GM10847 (cell line): ENCODE measurements around the gene RIC1.

Experiments used
- POLR2A ChIP-seq: IDR thresholded peaks from 2 replicates; pipeline ENCODE4 v1.6.1; 2011; ENCODE audit not compliant: insufficient read length; ENCODE audit errors: extremely low read depth

The RIC1 gene

GRCh38 chr9:5748438-5748837 lies 119.5 kb downstream of the RIC1 start:
- no peak for TF ChIP-seq POLR2A

- TF ChIP-seq POLR2A: no peak
Observed at GRCh38 chr9:5749306-5749705, 120.4 kb downstream of the RIC1 start.

- TF ChIP-seq POLR2A: no peak
Observed at GRCh38 chr9:5750569-5750968, 121.7 kb downstream of the RIC1 start.

DNA sequence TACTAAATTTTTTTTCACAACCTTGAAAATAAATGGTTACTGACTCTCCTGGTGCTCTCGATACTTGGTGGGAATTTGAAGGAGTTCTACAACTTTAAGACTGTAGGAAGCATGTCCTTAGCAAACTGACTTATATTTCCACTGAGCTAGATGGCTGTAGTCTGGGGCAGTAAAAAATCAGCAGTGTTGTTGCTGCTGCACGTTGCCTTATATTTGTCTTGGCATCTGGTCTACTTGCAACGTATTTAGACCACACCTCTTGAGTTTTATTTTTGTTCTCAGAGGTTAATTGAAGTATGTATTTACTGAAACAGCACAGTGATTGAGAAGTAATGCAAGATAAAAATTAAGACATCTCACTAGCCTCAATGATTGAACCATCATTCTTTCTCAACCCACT lies 127.7 kb downstream of the RIC1 start:
- TF ChIP-seq POLR2A: no peak

DNA sequence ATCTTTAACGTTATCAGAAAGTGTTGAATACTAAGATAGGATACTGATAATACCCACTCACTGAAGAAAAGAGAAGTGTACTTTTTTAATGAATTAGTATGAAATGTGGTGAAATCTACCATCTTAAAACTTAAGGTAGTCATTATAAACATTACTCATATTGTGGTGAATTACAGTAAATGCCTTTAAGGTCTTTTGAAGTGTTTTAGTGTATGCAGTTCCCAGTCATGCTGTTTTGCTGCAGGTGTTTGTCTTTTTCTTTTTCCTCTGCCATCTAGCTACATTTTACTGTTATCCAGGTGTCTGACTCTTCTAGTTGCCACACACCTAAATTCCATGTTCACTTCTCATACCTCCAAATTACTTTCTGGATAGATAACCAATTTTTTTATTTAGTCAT lies 131.4 kb downstream of the RIC1 start:
- TF ChIP-seq POLR2A: no peak

DNA sequence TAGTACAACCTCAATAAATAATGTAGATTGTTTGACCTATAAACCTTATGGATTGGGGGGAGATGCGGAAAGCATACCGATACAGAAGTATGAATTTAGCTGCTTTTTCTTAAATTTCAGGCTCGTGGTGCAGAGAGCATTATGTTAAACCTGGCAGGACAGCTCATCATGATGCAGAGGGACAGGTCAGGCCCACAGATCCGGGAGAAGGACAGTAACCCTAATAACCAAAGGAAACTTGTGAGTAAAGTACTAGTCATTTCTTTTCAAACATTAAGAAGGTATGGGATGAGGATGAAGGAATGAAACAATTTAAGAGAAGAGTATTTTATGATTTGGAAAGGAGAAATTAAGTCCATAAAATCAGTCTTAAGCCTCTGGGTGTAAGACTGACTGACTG lies 133.5 kb downstream of the RIC1 start:
- no peak for TF ChIP-seq POLR2A

GRCh38 chr9:5764130-5764868 lies 135.4 kb downstream of the RIC1 start:
- TF ChIP-seq POLR2A: no peak

DNA sequence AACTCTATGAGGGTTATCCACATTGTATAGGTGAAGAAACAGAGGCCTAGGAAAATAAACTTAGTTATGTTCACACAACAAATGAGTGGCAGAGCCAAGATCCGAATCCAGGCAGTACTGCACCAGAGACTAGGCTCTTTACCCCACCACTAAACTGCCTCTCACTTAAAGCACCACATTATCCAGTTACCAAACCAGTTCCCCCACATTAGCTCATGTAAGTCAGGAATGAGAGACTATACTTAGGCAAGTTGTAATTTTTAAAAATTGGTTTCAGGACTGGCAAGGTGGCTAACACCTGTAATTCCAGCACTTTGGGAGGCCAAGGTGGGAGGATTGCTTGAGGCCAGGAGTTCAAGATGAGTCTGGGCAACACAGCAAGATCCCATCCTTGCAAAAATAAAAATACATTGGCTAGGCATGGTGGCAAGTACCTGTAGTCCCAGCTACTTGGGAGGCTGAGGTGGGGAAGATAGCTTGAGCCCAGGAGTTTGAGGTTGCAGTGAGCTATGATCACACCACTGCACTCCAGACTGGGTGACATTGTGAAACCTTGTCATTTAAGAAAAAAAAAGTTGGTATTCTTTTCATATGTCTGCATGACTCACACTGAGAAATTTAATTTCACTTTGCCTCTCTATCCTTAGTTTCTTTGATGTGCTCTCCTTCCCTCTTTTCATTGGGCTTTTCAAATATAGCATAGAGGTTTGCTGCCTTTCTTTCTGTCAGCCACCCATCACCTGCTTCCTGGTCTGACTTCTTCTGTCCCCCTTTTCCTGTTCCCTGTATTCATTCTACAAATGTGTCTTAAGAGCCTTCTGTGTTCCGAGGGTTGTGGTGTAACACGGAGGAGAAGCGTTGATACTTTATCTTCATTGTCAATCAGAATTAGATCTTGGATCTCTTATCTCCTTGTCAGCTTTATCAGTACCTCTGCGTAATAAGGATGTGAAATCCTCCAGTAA lies 139.3 kb downstream of the RIC1 start:
- no peak for TF ChIP-seq POLR2A

- no peak for TF ChIP-seq POLR2A
Observed at GRCh38 chr9:5773324-5773999, 144.6 kb downstream of the RIC1 start.

GRCh38 chr9:5778805-5779204 lies 149.9 kb downstream of the RIC1 start:
- TF ChIP-seq POLR2A: no peak

- no peak for TF ChIP-seq POLR2A
Observed at GRCh38 chr9:5783982-5784381, 155.1 kb downstream of the RIC1 start.

DNA sequence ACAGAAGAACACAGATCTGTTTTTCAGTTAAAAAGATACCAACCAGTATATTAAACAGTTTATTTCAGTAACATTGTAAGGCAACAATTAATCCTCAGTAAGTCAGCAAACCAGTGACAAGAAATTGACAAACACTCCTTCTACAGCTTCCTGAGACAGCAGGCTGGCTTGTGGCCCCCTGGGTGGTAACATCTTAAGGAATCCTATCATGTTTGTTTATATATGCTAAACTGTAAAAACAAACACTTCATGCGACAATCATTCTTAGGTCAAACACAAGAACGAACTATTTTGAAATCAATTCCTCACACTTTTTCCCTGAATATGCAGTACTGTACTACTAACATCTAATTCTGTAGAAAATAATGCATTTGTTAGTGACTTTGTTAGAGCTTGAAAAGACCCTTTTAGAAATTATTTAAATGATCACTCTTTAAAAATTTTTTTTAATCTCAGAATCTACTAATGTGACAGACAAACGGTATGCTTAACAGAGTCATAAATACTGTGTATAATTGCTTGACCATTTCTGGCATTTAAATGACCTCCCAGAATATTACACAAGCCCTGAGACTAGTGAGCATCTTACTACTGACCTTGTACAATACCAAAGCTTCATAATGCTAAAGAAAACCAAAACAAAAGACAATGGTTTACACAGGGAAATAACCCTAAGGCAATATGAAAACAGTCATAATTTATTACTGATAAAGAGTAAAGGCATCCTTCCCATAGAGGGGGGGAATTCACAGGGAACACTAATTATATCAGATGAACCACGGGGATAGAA lies 155.8 kb downstream of the RIC1 start:
- no peak for TF ChIP-seq POLR2A

DNA sequence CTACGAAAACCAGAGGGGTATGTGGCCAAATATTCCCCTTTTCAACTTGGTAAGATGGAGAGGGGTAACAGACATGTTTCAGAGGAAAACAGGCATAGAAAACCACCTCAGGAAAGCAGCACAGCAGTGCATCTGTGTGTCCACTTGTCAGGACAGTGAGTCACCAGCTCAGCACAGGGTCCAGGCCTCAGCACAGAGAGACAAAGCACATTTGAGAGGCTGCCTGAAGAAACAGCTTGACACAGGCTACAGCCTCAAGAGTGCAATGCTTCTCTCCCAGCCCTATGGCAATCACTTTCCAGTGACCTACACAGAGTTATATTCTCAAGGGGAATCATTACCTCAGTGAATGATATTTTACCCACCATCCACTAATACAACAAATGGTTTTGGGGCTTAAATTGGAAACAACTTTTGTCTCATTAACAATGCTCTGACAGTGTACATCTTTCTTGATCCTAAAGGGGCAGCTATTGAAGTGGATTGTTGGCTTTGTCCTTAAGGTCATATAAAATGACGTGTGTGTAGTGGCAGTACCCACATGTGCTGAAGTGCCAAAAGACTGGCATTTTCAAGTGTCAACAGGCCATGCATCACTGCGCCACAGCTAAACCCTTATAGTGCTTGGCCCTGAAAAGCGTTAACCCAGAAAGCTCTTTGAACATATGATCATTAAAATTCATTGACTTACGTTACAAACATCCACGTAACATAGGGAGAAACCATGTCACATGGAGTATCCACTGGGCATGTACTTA lies 157.6 kb downstream of the RIC1 start:
- no peak for TF ChIP-seq POLR2A

- TF ChIP-seq POLR2A: no peak
Observed at GRCh38 chr9:5787220-5787619, 158.3 kb downstream of the RIC1 start.

DNA sequence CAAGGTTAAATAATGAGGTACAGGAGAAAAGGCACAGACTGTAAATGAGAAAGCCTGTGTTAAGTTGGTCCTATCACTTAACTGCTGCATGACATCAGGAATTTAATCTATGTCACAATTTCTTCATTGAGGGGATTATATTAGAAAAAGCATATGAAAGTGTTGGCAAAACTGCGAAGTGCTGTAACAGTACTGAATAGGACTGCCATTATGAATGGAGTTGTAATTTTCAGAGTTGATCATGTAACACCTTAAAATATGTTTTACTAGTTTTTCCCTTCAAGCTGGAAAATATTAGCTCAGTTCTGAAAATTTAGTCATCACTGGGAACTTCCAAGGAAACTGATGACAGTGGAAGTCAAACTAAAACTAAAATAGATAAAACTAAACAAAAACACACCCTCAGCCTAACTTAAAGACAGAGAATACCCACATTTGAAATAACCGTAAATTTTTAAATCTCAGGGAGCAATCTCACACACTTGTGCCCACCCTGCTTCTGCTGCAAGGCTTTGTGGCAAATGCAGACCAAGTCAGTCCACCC lies 158.9 kb downstream of the RIC1 start:
- TF ChIP-seq POLR2A: no peak
